Neural cell (in vitro differentiated cells): ENCODE data around the gene C1GALT1. TPM values are rescaled to one million over a fixed set of nuclear protein-coding genes. Genes with fewer than 3 reads are reported as not detected.

Source experiments
- H2AFZ ChIP-seq: fragments of 200-600, 300-800 bp; sonication (generic), shearing (Covaris generic); 2 replicates; pipeline ENCODE4 v1.6.0; 2014; ENCODE audit warnings: low read depth, mild to moderate bottlenecking, antibody characterized with exemption, low read length, moderate library complexity
- H3F3A ChIP-seq: fragments of 200-600 bp; shearing (Covaris generic); 2 replicates; pipeline ENCODE4 v1.6.1; 2016; ENCODE audit warnings: mild to moderate bottlenecking, moderate library complexity, mixed read lengths, antibody characterized with exemption, low read length; ENCODE audit not compliant: insufficient read depth, poor library complexity, severe bottlenecking
- H3K27ac ChIP-seq: fragments of 200-600, 300-800 bp; sonication (generic), shearing (Covaris generic); 2 replicates; pipeline ENCODE4 v1.5.1; 2014; ENCODE audit warnings: mild to moderate bottlenecking, low read length, moderate library complexity
- H3K27me3 ChIP-seq: fragments of 300-800, 200-600 bp; sonication (generic), shearing (Covaris generic); 2 replicates; pipeline ENCODE4 v1.6.0; 2014; ENCODE audit warnings: mild to moderate bottlenecking, low read depth, low read length, moderate library complexity; ENCODE audit not compliant: insufficient read depth
- H3K36me3 ChIP-seq: fragments of 300-800, 200-600 bp; sonication (generic), shearing (Covaris generic); 2 replicates; pipeline ENCODE4 v1.5.1; 2014; ENCODE audit warnings: mild to moderate bottlenecking, antibody characterized with exemption, low read length, moderate library complexity; ENCODE audit not compliant: insufficient read depth
- H3K4me2 ChIP-seq: fragments of 300-800, 200-600 bp; sonication (generic), shearing (Covaris generic); 2 replicates; pipeline ENCODE4 v1.6.0; 2014; ENCODE audit warnings: mild to moderate bottlenecking, low read length
- H3K4me3 ChIP-seq: fragments of 300-800, 200-600 bp; sonication (generic), shearing (Covaris generic); 2 replicates; pipeline ENCODE4 v1.5.1; 2014; ENCODE audit warnings: mild to moderate bottlenecking, low read length, moderate library complexity
- H3K79me2 ChIP-seq: fragments of 200-600 bp; shearing (Covaris generic); replicated peaks from 2 replicates; pipeline ENCODE4 v1.6.0; 2014; ENCODE audit warnings: mild to moderate bottlenecking, low read length, moderate library complexity; ENCODE audit not compliant: insufficient read depth
- H3K9ac ChIP-seq: fragments of 300-800, 200-600 bp; sonication (generic), shearing (Covaris generic); 2 replicates; pipeline ENCODE4 v1.6.1; 2016; ENCODE audit warnings: mild to moderate bottlenecking, low read length, mixed read lengths
- H3K9me2 ChIP-seq: fragments of 200-600 bp; shearing (Covaris generic); 2 replicates; pipeline ENCODE4 v1.6.1; 2016; ENCODE audit warnings: mild to moderate bottlenecking, low read length, mixed read lengths; ENCODE audit not compliant: insufficient read depth
- H3K9me3 ChIP-seq: fragments of 200-600, 300-800 bp; sonication (generic), shearing (Covaris generic); 2 replicates; pipeline ENCODE4 v1.6.1; 2016; ENCODE audit warnings: mild to moderate bottlenecking, mixed run types, low read length, moderate library complexity, mixed read lengths
- H4K20me1 ChIP-seq: fragments of 200-600 bp; shearing (Covaris generic); 2 replicates; pipeline ENCODE4 v1.6.1; 2016; ENCODE audit warnings: mild to moderate bottlenecking, mixed run types; ENCODE audit not compliant: insufficient read depth
- CTCF ChIP-seq: fragments of 450-650 bp; IDR thresholded peaks from 2 replicates; pipeline ENCODE4 v1.5.1; 2014; ENCODE audit warnings: antibody characterized with exemption, mild to moderate bottlenecking, moderate library complexity; ENCODE audit not compliant: poor library complexity, severe bottlenecking
- EP300 ChIP-seq: fragments of 450-650 bp; conservative IDR thresholded peaks from 2 replicates; pipeline ENCODE4 v1.6.1; 2014; ENCODE audit warnings: antibody characterized with exemption, mild to moderate bottlenecking, moderate library complexity; ENCODE audit not compliant: poor library complexity, severe bottlenecking
- EZH2 ChIP-seq: fragments of 200-600, 300-800 bp; shearing (Covaris generic), sonication (generic); IDR thresholded peaks from 2 replicates; pipeline ENCODE4 v1.6.1; 2014; ENCODE audit warnings: antibody characterized with exemption, low read length, borderline replicate concordance, mild to moderate bottlenecking; ENCODE audit not compliant: insufficient read depth, poor library complexity, severe bottlenecking
- MXI1 ChIP-seq: fragments of 450-650 bp; conservative IDR thresholded peaks from 2 replicates; pipeline ENCODE4 v1.6.1; 2014; ENCODE audit warnings: antibody characterized with exemption, mild to moderate bottlenecking; ENCODE audit not compliant: poor library complexity, severe bottlenecking
- POLR2AphosphoS5 ChIP-seq: IDR thresholded peaks from 2 replicates; pipeline ENCODE4 v1.6.1; 2012
- RAD21 ChIP-seq: fragments of 450-650 bp; conservative IDR thresholded peaks from 2 replicates; pipeline ENCODE4 v1.6.1; 2014; ENCODE audit warnings: antibody characterized with exemption, mild to moderate bottlenecking, moderate library complexity
- SMC3 ChIP-seq: fragments of 450-650 bp; conservative IDR thresholded peaks from 2 replicates; pipeline ENCODE4 v1.6.1; 2014; ENCODE audit warnings: antibody characterized with exemption, mild to moderate bottlenecking, moderate library complexity; ENCODE audit not compliant: poor library complexity
- TAF1 ChIP-seq: IDR thresholded peaks from 2 replicates; pipeline ENCODE4 v1.6.1; 2012; ENCODE audit warnings: low read depth
- polyA plus RNA-seq: library from polyadenylated mRNA; depleted of rRNA; stranded (reverse); fragments of >200 nt; gene quantifications from 2 replicates; pipeline ENCODE4 v1.2.3, GENCODE V29; 2014
- TF ChIP-seq, protein P1 (sequence below): IDR thresholded peaks from 2 replicates; pipeline ENCODE4 v1.6.1; 2012; ENCODE audit warnings: borderline replicate concordance

The C1GALT1 gene
- polyA plus RNA-seq, 1 donor from 2014 or later: 25.0 TPM

DNA sequence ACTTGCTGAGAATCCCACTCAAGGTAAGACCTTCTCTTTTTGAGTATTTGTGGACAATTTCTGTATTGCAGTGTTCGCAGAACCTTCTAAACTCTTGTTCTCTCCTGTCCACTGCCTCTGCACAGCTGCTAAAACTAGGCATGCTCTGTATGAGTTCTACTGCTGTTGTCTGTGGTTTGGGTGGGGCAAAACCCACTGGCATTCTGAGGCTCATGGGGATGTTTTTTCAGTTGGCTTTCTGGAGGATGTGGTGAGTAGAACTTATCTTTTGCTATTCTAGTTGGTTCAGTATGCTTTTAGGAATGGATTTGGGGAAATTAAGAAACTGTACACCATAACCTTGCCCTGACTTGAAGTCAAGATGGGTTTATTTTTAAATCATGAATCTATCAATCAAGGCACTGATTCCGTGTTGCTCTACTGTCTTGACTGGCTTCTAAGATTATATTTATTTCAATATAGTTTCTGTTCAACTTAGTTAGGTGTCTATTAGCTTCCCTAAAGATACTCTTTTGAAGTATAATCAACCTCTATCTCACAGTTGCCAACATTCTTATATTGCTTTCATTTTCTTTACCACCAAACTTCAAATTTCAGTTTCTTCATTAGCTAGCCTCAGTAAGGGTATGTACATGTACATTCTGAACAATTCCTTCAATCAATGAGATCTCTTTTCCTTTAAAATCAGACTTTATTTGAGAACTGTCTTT lies 25.0 kb upstream of the C1GALT1 start:
- Histone ChIP-seq H3K27ac (no peak overlapping the region), H4K20me1 (no peaks in the 10 kb centered on the region), H3K4me3 (no peak overlapping the region), H3K27me3 (no peaks in the 10 kb centered on the region), H3F3A (no peaks in the 10 kb centered on the region), H3K9me3 (no peaks in the 10 kb centered on the region), H3K9me2 (no peaks in the 10 kb centered on the region), H3K36me3 (no peaks in the 10 kb centered on the region), H3K79me2 (no peaks in the 10 kb centered on the region), H3K9ac (no peak overlapping the region), H2AFZ (no peak overlapping the region), H3K4me2 (no peak overlapping the region)
- TF ChIP-seq CTCF (no peak), SMC3 (no peak), POLR2AphosphoS5 (no peak), EZH2 (no peak), RAD21 (no peak), MXI1 (no peak), TAF1 (no peak), EP300 (no peak)
- TF ChIP-seq, protein P1, sequence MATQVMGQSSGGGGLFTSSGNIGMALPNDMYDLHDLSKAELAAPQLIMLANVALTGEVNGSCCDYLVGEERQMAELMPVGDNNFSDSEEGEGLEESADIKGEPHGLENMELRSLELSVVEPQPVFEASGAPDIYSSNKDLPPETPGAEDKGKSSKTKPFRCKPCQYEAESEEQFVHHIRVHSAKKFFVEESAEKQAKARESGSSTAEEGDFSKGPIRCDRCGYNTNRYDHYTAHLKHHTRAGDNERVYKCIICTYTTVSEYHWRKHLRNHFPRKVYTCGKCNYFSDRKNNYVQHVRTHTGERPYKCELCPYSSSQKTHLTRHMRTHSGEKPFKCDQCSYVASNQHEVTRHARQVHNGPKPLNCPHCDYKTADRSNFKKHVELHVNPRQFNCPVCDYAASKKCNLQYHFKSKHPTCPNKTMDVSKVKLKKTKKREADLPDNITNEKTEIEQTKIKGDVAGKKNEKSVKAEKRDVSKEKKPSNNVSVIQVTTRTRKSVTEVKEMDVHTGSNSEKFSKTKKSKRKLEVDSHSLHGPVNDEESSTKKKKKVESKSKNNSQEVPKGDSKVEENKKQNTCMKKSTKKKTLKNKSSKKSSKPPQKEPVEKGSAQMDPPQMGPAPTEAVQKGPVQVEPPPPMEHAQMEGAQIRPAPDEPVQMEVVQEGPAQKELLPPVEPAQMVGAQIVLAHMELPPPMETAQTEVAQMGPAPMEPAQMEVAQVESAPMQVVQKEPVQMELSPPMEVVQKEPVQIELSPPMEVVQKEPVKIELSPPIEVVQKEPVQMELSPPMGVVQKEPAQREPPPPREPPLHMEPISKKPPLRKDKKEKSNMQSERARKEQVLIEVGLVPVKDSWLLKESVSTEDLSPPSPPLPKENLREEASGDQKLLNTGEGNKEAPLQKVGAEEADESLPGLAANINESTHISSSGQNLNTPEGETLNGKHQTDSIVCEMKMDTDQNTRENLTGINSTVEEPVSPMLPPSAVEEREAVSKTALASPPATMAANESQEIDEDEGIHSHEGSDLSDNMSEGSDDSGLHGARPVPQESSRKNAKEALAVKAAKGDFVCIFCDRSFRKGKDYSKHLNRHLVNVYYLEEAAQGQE: no peak

DNA sequence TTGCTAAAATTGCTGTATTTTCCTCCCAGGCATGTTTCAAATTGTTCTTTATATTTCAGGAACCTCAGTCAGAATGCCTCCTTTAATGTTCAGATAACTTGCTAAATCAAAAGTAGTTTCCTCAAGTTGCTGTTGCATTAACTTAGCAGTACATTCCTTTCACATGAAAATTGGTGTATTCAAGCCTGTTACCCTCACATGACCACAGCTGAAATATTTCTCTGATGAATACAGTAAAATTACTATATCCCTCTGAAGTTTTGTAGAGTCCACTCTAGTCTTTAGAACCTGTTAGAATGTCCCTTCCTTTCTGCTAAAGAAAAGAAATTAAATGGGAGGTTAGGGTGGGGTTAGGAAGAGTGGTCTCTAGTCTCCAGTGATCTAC lies 24.5 kb upstream of the C1GALT1 start:
- no peaks in the 10 kb centered on the region for H3K27me3 ChIP-seq
- H3K9me3 ChIP-seq: no peaks in the 10 kb centered on the region
- no peak overlapping the region for H3K9ac ChIP-seq
- H3F3A ChIP-seq: no peaks in the 10 kb centered on the region
- TF ChIP-seq EP300 (no peak), EZH2 (no peak), POLR2AphosphoS5 (no peak), TAF1 (no peak)
- no peak overlapping the region for H3K4me2 ChIP-seq
- H3K9me2 ChIP-seq: no peaks in the 10 kb centered on the region
- H3K27ac ChIP-seq: no peak overlapping the region
- no peaks in the 10 kb centered on the region for H4K20me1 ChIP-seq
- no peak overlapping the region for H3K4me3 ChIP-seq
- no peak overlapping the region for H2AFZ ChIP-seq
- no peaks in the 10 kb centered on the region for H3K79me2 ChIP-seq
- no peaks in the 10 kb centered on the region for H3K36me3 ChIP-seq
